ENCODE data around the gene GAA. TPM values are rescaled to one million over a fixed set of nuclear protein-coding genes. Genes with fewer than 3 reads are reported as not detected.

GAA gene
- total and polyA plus RNA-seq, 9 donors: 2.4 to 77.3 (median 25.6) TPM

- Histone ChIP-seq H3K4me1 (ENCODE audit: insufficient read depth) (no peaks in the 10 kb centered on the region), H3K27me3 (no peaks in the 10 kb centered on the region), H3K27ac (no peak overlapping the region), H3K4me3 (no peak overlapping the region), H3K9me3 (no peaks in the 10 kb centered on the region), H3K36me3 (no peaks in the 10 kb centered on the region)
- peak in 1 of 5 donors; percentile 9 for DNase-seq
- no peak for TF ChIP-seq POLR2A (IDR thresholded peaks at IDR 0.05)
- intact Hi-C loops (cut with DNase I): no loop called here
- WGBS, 3 donors: 85 to 87% (median 87%) methylated on average over 24 of the region's 24 CpGs
Observed at GRCh38 chr17:80119271-80119791, 17.9 kb downstream of the GAA start.

- no peak for TF ChIP-seq EP300 (IDR thresholded peaks at IDR 0.05)
- TF ChIP-seq CTCF (IDR thresholded peaks at IDR 0.05): no peak
- TF ChIP-seq POLR2A (IDR thresholded peaks at IDR 0.05): no peak
- Histone ChIP-seq H3K4me3 (no peak overlapping the region), H3K27me3 (no peaks in the 10 kb centered on the region), H3K36me3 (no peaks in the 10 kb centered on the region), H3K4me1 (ENCODE audit: insufficient read depth) (no peaks in the 10 kb centered on the region), H3K27ac (no peak overlapping the region), H3K9me3 (no peaks in the 10 kb centered on the region)
- intact Hi-C loops (cut with DNase I): no loop called here
- no peak for DNase-seq
- 85 to 90% (median 85%) methylated on average over 9 of the region's 9 CpGs for WGBS, 3 donors
Observed at GRCh38 chr17:80119839-80120238, 18.5 kb downstream of the GAA start.

- intact Hi-C loops (cut with DNase I): no loop called here
- no peak for DNase-seq
- Histone ChIP-seq H3K36me3 (no peaks in the 10 kb centered on the region), H3K4me3 (no peak overlapping the region), H3K4me1 (ENCODE audit: insufficient read depth) (no peaks in the 10 kb centered on the region), H3K9me3 (no peaks in the 10 kb centered on the region), H3K27me3 (no peaks in the 10 kb centered on the region), H3K27ac (no peak overlapping the region)
- no peak for TF ChIP-seq POLR2A (IDR thresholded peaks at IDR 0.05)
- TF ChIP-seq EP300 (IDR thresholded peaks at IDR 0.05): no peak
- TF ChIP-seq CTCF (IDR thresholded peaks at IDR 0.05): no peak
- 85 to 92% (median 89%) methylated on average over 16 to 17 of the region's 17 CpGs for WGBS, 3 donors
Observed at GRCh38 chr17:80122026-80122575, 20.7 kb downstream of the GAA start.

- no peak overlapping the region for H3K27ac ChIP-seq
- no peak overlapping the region for H3K4me3 ChIP-seq
- TF ChIP-seq CTCF (IDR thresholded peaks at IDR 0.05) (no peak), EP300 (IDR thresholded peaks at IDR 0.05) (no peak), POLR2A (IDR thresholded peaks at IDR 0.05) (no peak)
- no peak for DNase-seq
- no peaks in the 10 kb centered on the region for H3K36me3 ChIP-seq
- H3K27me3 ChIP-seq: no peaks in the 10 kb centered on the region
- WGBS, 3 donors: 82 to 89% (median 86%) methylated on average over 6 of the region's 6 CpGs
- no peaks in the 10 kb centered on the region for H3K9me3 ChIP-seq
- intact Hi-C loops (cut with DNase I): no loop called here
- H3K4me1 ChIP-seq (ENCODE audit: insufficient read depth): no peaks in the 10 kb centered on the region
Observed at GRCh38 chr17:80122926-80123505, 21.6 kb downstream of the GAA start.

GRCh38 chr17:80123791-80124190, 22.4 kb downstream of the GAA start:
- intact Hi-C loops (cut with DNase I): no loop called here
- Histone ChIP-seq H3K27me3 (no peaks in the 10 kb centered on the region), H3K4me1 (ENCODE audit: insufficient read depth) (no peaks in the 10 kb centered on the region), H3K9me3 (no peaks in the 10 kb centered on the region), H3K27ac (no peak overlapping the region), H3K4me3 (no peak overlapping the region), H3K36me3 (no peaks in the 10 kb centered on the region)
- no peak for DNase-seq
- TF ChIP-seq POLR2A (IDR thresholded peaks at IDR 0.05): no peak
- no peak for TF ChIP-seq CTCF (IDR thresholded peaks at IDR 0.05)
- TF ChIP-seq EP300 (IDR thresholded peaks at IDR 0.05): no peak
- WGBS, 3 donors: 82 to 86% (median 86%) methylated on average over 15 of the region's 15 CpGs
